ENCODE measurements around the gene MAP7D3. TPM values are rescaled to one million over a fixed set of nuclear protein-coding genes. Genes with fewer than 3 reads are reported as not detected.

MAP7D3 gene
- total RNA-seq, 4 donors from 2014 or later: 10.5 to 26.1 (median 13.9) TPM

DNA sequence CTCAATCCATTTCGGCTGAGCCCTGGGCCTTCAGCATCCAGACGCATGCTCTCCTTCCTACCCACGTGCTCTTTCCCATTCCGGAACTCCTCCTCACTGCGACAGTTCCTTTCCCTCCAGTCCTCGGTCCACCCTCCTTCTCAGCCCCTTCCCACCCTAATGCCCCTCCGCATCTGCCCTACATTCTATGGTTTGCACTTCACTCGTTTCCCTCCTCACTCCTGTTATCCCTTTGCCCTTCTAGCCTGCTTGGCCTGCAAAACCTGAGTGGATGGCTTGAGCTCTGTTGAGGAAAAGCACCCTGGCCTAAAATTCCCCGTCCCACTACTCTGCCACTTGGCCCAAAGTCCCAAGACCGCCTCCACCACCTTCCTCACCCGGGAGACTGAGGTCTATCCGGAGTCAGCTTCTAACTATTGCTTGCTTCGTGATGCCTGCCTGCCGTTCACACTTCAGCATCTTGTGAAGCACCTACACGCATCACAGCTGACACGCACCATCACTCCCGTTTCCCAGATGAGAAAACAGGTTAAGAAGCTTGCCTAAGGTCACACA is 38.6 kb downstream of the MAP7D3 start:
- no peaks in the 10 kb centered on the region for H3K9me3 ChIP-seq
- DNase-seq (no peak), ATAC-seq (peak; percentile 21 to 42)
- intact Hi-C loops (cut with DNase I; ENCODE audit: low total_unique reads) (loop anchor here (5.0 kb wide), 2 partner anchors 40 to 55 kb away; partner anchors contain the start of gene MAP7D3), in situ Hi-C loops (cut with MboI; ENCODE audit: low sequenced_read_pairs in 4 of 4) (loop anchor here in 2 of 4 donors (10.0 kb wide), 2 partner anchors 48 to 52 kb away; no protein-coding TSS in a partner anchor)
- TF ChIP-seq POLR2A (IDR thresholded peaks at IDR 0.05): no peak
- TF ChIP-seq, protein P1, sequence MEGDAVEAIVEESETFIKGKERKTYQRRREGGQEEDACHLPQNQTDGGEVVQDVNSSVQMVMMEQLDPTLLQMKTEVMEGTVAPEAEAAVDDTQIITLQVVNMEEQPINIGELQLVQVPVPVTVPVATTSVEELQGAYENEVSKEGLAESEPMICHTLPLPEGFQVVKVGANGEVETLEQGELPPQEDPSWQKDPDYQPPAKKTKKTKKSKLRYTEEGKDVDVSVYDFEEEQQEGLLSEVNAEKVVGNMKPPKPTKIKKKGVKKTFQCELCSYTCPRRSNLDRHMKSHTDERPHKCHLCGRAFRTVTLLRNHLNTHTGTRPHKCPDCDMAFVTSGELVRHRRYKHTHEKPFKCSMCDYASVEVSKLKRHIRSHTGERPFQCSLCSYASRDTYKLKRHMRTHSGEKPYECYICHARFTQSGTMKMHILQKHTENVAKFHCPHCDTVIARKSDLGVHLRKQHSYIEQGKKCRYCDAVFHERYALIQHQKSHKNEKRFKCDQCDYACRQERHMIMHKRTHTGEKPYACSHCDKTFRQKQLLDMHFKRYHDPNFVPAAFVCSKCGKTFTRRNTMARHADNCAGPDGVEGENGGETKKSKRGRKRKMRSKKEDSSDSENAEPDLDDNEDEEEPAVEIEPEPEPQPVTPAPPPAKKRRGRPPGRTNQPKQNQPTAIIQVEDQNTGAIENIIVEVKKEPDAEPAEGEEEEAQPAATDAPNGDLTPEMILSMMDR (IDR thresholded peaks at IDR 0.05 in 4 of 5, conservative IDR thresholded peaks at IDR 0.05 in 1 of 5): no peak
- H3K27ac ChIP-seq: peak overlapping the region; percentile 68 to 92 (median 80)
- no peak overlapping the region for H3K4me3 ChIP-seq
- peaks cover 0 to 4% of the 10 kb centered on the region in 2 donors for H3K4me1 ChIP-seq
- peaks cover 0 to 13% of the 10 kb centered on the region in 2 donors for H3K36me3 ChIP-seq
- no peaks in the 10 kb centered on the region for H3K27me3 ChIP-seq

DNA sequence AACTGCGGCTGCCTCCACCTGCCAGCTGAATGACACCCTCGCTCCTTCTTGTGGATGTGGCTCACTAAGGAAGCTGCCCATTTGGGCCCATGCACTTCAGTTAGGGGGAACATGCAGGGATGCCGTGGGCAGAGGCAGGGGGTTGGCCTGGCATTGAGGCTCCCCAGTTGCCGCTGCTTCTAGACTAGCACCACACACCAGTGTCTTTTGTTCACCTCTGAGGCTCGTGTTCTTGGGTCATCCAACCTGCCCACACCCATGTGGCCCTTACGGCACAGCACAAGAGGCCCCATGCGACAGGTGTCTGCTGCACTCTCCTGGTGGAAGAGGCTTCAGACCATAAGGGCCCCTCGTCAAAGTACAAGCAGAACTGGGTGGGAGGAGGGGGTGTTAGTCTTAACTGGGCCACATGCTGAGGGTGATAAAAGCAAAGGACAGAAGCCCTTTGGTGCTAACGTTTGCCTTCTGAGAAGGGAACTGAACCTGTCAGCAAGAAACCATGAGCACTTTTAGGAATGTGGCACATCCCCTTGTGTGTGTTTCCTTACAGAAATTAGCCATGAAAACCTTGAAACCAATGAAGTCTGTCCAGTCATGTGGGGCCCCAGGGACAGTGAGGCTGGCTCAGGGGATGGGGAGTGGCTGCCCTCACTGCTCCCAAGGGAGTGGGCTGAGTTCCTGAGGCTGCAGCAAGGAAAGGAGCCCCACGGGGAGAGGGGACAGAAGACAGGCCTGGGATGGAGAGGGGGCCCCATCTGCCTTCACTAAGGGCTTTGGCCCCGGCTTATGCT is 39.2 kb downstream of the MAP7D3 start:
- in situ Hi-C loops (cut with MboI; ENCODE audit: low sequenced_read_pairs in 4 of 4) (loop anchor here in 2 of 4 donors (10.0 kb wide), 2 partner anchors 47 to 53 kb away; no protein-coding TSS in a partner anchor), intact Hi-C loops (cut with DNase I; ENCODE audit: low total_unique reads) (loop anchor here (5.0 kb wide), 2 partner anchors 40 to 55 kb away; partner anchors contain the start of gene MAP7D3)
- Histone ChIP-seq H3K9me3 (no peaks in the 10 kb centered on the region), H3K4me1 (peaks cover 0 to 4% of the 10 kb centered on the region in 2 donors), H3K4me3 (no peak overlapping the region), H3K27me3 (no peaks in the 10 kb centered on the region), H3K27ac (peak overlapping the region; percentile 68 to 92 (median 80)), H3K36me3 (peaks cover 0 to 15% of the 10 kb centered on the region in 2 donors)
- ATAC-seq (peak; percentile 43 to 60), DNase-seq (peak; percentile 54 to 69)
- peak in 1 of 2 donors; percentile 24 for TF ChIP-seq POLR2A (IDR thresholded peaks at IDR 0.05)
- TF ChIP-seq, protein P1 (IDR thresholded peaks at IDR 0.05 in 4 of 5, conservative IDR thresholded peaks at IDR 0.05 in 1 of 5): peak in 3 of 5 experiments; percentile 43 to 55 (median 54)

DNA sequence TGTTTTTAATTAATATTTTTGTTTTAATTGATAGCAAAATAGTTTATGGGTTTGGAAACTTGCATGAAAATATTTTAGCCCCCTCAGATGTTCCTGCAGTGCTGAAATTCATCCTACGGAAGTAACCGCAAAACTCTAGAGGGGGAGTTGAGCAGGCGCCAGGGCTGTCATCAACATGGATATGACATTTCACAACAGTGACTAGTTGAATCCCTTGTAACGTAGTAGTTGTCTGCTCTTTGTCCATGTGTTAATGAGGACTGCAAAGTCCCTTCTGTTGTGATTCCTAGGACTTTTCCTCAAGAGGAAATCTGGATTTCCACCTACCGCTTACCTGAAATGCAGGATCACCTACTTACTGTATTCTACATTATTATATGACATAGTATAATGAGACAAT is 40.4 kb downstream of the MAP7D3 start:
- TF ChIP-seq, protein P1 (IDR thresholded peaks at IDR 0.05 in 4 of 5, conservative IDR thresholded peaks at IDR 0.05 in 1 of 5): no peak
- no peak for TF ChIP-seq POLR2A (IDR thresholded peaks at IDR 0.05)
- ATAC-seq (peak in 1 of 2 donors; percentile 35), DNase-seq (peak in 1 of 2 donors; percentile 69)
- intact Hi-C loops (cut with DNase I; ENCODE audit: low total_unique reads) (loop anchor here (5.0 kb wide), 2 partner anchors 41 to 56 kb away; partner anchors contain the start of gene MAP7D3), in situ Hi-C loops (cut with MboI; ENCODE audit: low sequenced_read_pairs in 4 of 4) (loop anchor here in 2 of 4 donors (10.0 kb wide), 2 partner anchors 46 to 54 kb away; no protein-coding TSS in a partner anchor)
- Histone ChIP-seq H3K27me3 (no peaks in the 10 kb centered on the region), H3K9me3 (no peaks in the 10 kb centered on the region), H3K4me3 (no peak overlapping the region), H3K4me1 (peaks cover 0 to 8% of the 10 kb centered on the region in 2 donors), H3K36me3 (peaks cover 0 to 25% of the 10 kb centered on the region in 2 donors), H3K27ac (peak overlapping the region; percentile 68 to 92 (median 80))

DNA sequence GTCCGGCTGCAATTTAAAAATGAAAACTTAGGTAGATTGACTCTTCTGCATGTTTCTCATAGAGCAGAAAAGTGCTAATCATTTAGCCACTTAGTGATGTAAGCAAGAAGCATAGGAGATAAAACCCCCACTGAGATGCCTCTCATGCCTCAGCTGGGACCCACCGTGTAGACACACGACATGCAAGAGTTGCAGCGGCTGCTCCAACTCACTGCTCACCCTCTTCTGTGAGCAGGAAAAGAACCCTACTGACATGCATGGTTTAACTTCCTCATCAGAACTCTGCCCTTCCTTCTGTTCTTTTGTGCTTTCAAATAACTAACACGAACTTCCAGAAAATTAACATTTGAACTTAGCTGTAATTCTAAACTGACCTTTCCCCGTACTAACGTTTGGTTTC is 41.0 kb downstream of the MAP7D3 start:
- H3K4me1 ChIP-seq: peaks cover 0 to 13% of the 10 kb centered on the region in 2 donors
- in situ Hi-C loops (cut with MboI; ENCODE audit: low sequenced_read_pairs in 4 of 4): loop anchor here in 2 of 4 donors (10.0 kb wide), 2 partner anchors 45 to 55 kb away; no protein-coding TSS in a partner anchor
- peaks cover 0 to 25% of the 10 kb centered on the region in 2 donors for H3K36me3 ChIP-seq
- H3K27me3 ChIP-seq: no peaks in the 10 kb centered on the region
- no peaks in the 10 kb centered on the region for H3K9me3 ChIP-seq
- peak overlapping the region; percentile 68 to 92 (median 80) for H3K27ac ChIP-seq
- H3K4me3 ChIP-seq: no peak overlapping the region
- intact Hi-C loops (cut with DNase I; ENCODE audit: low total_unique reads): loop anchor here (5.0 kb wide), 2 partner anchors 42 to 57 kb away; partner anchors contain the start of gene MAP7D3
- DNase-seq: no peak
- ATAC-seq: no peak
- TF ChIP-seq, protein P1 (IDR thresholded peaks at IDR 0.05 in 4 of 5, conservative IDR thresholded peaks at IDR 0.05 in 1 of 5): no peak
- no peak for TF ChIP-seq POLR2A (IDR thresholded peaks at IDR 0.05)

All from gastrocnemius medialis (tissue), 4 donors.